Hematopoietic multipotent progenitor cell treated with erythropoietin and hydrocortisone succinate and interleukin-3 and kit ligand, for 15 days (in vitro differentiated cells): ENCODE results near the gene CNTRL.
A peak's percentile ranks its signal among the peaks of the same experiment; 100 is the strongest.

Experiments
- DNase-seq: peaks from one replicate; pipeline ENCODE4 v3.0.0-alpha.2; 2015; ENCODE audit warnings: low spot score

The CNTRL gene

GRCh38 chr9:121201738-121202533, 127.2 kb downstream of the CNTRL start, which contains the start of gene RAB14:
Gene RAB14, minus strand, starts transcription at chr9:121201869. Its CDS starts 8,457 bp downstream, at chr9:121193412.
- DNase-seq = peak; percentile 99

- no peak for DNase-seq
Observed at GRCh38 chr9:121204121-121204520, 129.4 kb downstream of the CNTRL start.

DNA sequence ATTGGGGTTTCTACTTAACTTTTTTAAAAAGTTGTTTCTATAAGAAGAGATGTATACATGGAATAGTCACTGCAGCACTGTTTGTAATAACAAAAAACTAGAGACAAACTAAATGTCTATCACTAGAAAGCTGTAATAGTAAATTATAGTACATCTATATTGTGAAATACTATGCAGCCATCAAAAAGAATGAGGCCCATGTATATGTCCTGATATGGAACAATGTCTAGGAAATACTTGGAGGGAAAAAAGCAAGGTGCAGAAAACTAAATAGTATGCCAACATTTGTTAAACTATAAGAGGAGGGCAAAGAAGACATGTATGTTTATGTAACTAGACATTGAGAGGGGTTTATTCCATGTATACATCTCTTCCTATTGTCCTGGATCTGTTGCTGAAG, 129.9 kb downstream of the CNTRL start:
- DNase-seq = no peak

DNA sequence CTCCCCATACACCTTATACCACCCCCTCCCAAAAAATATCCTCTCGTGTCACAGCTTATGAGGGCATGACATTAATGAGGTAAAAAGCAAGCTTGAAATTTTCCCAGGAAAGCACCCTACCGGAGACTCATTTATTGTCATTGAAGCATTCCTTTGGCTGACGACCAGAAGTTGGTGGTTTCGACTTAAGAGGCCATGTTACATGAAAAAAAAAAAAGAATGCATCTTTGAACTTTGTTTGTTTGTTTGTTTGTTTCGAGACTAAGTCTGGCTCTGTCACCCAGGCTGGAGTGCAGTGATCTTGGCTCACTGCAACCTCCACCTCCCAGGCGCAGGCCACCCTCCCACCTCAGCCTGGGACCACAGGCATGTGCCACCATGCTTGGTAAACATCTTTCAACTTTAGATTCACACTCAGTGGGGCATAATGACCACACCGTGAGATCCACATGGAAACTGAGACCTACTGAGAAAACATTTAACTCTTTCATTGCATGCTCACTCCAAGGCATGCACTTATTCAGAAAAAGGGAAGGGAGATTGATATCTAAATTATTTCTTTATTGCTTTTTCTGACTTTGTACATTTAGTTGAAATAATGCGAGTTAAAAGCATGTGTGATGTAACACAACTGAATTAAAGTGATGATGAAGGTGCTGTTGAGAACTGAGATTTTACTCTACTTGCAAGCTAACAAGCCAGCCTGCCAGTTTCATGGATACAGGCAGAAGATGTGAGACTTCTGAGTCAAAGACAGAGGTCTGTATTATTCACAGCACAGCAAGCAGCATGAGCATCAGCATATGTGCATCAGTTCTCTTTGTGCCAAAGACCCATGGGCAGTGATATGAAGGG, 132.0 kb downstream of the CNTRL start:
- DNase-seq = no peak

DNA sequence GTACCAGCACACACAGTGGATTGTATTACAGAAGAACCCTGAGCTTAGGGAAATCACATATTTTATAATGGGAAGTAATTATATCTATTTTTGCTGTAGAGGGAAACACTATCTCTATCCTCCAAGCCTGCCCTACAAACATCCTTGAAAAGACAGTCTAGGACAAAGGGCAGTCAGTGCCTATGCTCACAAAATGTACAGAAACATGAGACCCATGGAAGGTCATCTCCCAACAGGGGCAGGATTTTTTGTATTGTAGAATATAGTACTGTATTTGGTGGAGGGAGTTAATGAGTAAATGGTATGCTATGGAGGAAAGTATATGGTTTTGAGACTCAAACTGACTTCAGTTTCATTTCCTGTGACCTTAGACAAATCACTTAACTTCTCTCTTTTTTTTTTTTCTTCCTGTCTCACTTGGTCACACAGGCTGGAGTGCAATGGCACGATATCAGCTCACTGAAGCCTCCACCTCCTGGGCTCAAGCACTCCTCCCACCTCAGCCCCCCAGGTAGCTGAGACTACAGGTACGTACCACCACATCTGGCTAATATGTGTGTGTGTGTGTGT, 132.7 kb downstream of the CNTRL start:
- no peak for DNase-seq

- no peak for DNase-seq
Observed at GRCh38 chr9:121210536-121210935, 135.8 kb downstream of the CNTRL start.

DNA sequence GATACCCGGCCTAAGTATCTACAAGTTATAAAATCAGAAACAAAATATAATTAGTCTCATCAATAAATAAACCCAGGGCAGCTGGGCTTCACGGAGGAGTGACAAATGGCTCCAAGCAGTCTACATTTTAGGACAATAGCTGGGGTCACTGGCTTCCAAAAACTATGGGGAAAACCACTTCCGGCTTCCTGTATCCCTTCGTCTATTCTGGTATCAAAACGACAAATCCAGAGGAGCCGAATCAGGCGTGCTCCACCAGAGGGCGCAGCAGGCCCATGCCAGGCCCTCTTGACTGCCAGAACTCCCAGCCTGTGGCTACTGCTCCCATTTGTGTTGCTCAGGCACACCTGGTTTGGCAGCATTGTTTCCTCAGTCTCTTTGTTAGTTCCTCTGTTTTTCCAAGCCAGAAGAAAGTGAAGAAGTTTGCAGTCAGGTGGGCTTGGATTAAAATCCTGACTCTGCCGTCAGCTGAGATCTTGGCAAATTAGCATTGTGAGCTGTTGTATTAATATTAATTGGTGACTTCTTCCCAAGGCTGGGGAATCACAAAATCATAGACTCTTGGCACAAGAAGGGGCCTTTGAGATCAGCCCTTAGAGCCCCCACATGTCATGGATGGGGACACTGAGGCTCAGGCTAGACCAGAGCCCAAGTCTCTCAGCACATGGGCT, 138.5 kb downstream of the CNTRL start:
- DNase-seq = peak; percentile 84

DNA sequence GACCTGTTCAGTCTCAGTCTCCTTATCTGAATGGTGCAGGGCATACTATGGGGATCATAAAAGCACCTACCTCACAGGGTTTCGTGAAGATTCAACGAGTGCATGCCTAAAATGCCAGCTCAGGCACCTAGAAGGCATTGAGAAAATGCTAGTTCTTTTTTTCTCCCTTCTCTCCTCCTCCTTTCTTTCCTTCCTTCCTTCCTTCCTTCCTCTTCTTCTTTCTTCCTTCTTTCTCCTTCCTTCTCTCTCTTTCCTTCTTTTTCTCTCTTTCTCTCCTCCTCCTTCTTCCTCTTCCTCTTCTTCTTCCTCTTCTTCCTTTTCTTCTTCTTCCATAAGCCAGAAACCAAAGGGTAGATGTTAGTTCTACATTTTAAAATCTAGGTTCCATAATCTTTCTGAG, 139.2 kb downstream of the CNTRL start:
- DNase-seq = no peak

DNA sequence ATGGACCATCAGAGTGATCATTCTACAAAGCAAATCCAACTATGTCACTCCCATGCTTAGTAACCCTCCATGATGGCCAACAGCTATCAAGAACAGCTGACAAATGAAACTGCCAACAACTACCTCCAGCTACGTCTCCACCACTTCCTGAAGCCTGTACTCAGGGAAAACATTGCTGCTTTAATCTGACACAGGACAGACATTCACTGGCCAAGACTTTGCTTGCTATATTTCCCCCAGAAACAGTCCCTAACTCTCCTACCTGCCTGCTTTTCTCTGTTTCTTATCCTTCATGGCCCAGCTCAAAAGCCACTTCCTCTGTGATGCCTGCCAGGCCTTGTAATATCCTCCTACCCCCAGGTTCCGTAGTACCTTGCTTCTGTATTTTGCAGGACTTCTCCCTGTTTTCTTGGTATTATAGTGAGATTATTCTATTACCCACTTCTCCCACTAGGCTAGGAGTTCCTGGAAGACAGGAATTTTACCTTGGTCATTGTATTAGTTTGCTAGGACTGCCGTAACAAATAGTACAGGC, 141.6 kb downstream of the CNTRL start:
- no peak for DNase-seq

- DNase-seq = no peak
Observed at GRCh38 chr9:121217609-121218292, 143.0 kb downstream of the CNTRL start.

- DNase-seq = no peak
Observed at GRCh38 chr9:121218357-121219027, 143.7 kb downstream of the CNTRL start.

- DNase-seq = no peak
Observed at GRCh38 chr9:121219530-121219929, 144.8 kb downstream of the CNTRL start.

DNA sequence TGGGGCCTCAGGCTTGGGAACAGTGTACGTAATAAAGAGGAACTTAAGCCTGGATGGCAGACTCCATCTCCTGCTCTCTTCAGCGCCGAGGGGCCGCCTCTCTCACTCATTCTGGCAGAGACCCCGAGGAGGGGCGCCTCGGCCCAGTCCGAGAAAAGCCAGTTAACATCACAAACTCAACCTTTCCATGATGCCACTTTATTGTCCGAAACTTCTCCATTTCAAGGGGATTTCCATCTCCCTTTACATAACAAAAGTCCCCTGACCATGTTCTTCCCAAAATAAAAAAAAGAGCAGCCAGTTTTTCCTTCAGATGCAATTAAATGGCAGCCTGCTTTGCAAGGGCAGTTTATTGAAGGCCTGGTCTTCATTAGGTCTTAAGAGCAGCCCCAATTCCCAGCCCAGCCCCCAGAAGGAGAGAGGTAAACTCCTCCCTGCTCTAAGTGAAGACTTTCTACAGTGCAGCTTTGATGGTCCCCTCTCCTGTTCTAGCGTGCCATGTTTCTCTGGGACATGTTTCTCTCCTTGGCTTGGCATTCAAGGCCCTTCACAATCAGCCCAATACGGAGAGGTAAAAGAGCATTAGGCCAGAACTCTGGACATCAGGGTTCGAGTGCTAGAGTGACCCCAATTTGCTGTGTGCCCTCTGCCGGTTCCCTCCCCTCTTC, 146.4 kb downstream of the CNTRL start:
- DNase-seq = no peak

GRCh38 chr9:121221664-121222055, 146.9 kb downstream of the CNTRL start:
- DNase-seq = no peak

DNA sequence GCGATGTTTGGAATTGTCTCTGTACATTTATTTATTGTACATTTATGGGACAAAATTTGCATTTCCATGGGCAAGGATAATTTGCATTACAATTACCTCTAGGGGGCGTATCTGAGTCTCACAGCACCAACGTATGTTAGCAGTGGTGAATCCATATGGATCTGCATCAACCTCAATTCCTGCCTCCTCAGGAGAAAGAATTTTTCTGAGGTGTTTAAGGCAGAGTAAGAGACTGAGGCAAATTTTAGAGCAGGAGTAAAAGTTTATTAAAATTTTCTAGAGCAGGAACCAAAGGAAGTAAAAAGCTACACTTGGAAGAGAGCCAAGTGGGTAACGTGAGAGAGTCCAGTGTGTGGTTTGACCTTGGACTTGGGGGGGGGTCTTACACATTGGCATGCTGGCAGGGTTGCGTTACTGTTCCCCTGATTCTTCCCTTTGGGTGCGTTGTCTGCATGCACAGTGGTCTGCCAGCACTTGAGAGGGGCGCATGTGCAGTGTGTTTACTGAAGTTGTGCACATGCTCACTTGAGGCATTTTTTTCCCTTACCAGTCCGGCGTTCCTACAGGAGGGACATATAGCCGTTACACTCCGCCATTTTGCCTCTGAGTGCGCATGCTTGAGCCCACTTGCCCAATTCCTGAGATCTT, 147.9 kb downstream of the CNTRL start:
- DNase-seq = peak; percentile 71

DNA sequence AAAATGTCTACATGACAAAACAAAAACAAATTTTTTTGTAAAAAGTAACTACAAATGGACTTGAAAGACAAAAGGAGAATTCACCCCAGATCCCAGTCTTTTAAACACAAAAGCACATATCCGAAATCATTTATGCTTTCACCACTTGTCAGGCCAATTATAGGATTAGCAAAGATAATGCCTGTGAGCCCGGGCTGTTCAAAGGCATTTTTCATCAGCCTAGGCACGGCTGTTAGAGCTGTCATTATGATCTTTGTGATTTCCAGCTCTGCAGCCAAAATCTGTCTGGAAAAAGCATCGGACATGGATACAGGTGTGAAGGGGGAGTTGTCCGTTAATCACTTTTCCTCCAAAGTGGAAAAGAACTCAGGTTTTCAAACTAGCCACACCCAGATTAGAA, 150.5 kb downstream of the CNTRL start:
- no peak for DNase-seq

DNA sequence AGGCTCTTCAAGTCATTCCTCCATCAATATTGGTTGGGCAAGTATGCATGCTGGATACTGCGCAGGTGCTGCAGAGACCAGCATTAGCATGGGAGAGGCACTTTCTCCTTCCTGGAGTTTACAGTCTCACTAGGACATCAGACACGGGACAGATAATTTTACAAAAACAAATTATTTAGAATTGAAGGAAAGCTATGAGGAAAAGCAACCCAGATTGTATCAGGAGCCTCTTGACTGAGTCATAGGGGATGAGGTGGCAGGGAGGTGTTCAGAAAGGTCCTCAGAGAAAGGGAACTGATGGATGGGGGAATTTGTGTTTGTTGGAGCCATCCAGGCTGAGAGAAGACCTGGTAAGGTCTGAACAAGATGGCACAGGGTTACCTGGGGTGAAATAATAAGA, 151.4 kb downstream of the CNTRL start:
- DNase-seq = no peak
